MCF 10A (cell line): ENCODE results near the gene AP1G2. TPM values are rescaled to one million over a fixed set of nuclear protein-coding genes. Genes with fewer than 3 reads are reported as not detected.

Experiments used
- BruUV-seq: library from RNA; stranded (reverse); fragments of 400-500 nt; replicated peaks from 2 replicates; lab custom pipeline; 2021; lab: Mats Ljungman, UMichigan
- CTCF ChIA-PET: fragments of 300-600 bp; sonication (Branson Sonifier 250); formaldehyde crosslinking; extraction: SDS; loops from one replicate; lab custom pipeline; 2021; ENCODE audit warnings: antibody characterized with exemption, inconsistent platforms; lab: Yijun Ruan, JAX
- POLR2A ChIA-PET: fragments of 300-600, 350-650 bp; sonication (Branson Sonifier 250); formaldehyde crosslinking; extraction: SDS; loops from one replicate; lab custom pipeline; 2020; ENCODE audit warnings: antibody characterized with exemption, inconsistent platforms; lab: Yijun Ruan, JAX
- DNase-seq: peaks from one replicate; pipeline ENCODE4 v3.0.0-alpha.2; 2018; ENCODE audit not compliant: unreplicated experiment
- H3K27ac Mint-ChIP-seq: one replicate; pipeline ENCODE4 v1.8.0; 2022; ENCODE audit warnings: mild to moderate bottlenecking, low read depth, mixed read lengths; ENCODE audit not compliant: unreplicated experiment
- H3K27me3 Mint-ChIP-seq: one replicate; pipeline ENCODE4 v1.8.0; 2022; ENCODE audit warnings: mixed read lengths; ENCODE audit not compliant: insufficient read depth, unreplicated experiment
- H3K36me3 Mint-ChIP-seq: one replicate; pipeline ENCODE4 v1.8.0; 2022; ENCODE audit warnings: mild to moderate bottlenecking, moderate library complexity, mixed read lengths; ENCODE audit not compliant: insufficient read depth, unreplicated experiment
- H3K4me1 Mint-ChIP-seq: one replicate; pipeline ENCODE4 v1.8.0; 2022; ENCODE audit warnings: mixed read lengths; ENCODE audit not compliant: insufficient read depth, unreplicated experiment
- H3K4me3 Mint-ChIP-seq: one replicate; pipeline ENCODE4 v1.8.0; 2022; ENCODE audit warnings: mild to moderate bottlenecking, moderate library complexity, mixed read lengths; ENCODE audit not compliant: unreplicated experiment
- H3K9me3 Mint-ChIP-seq: one replicate; pipeline ENCODE4 v1.8.0; 2022; ENCODE audit warnings: mixed read lengths; ENCODE audit not compliant: unreplicated experiment
- intact Hi-C: fragments of 100-400 bp; cut with micrococcal nuclease; formaldehyde crosslinking; loops from 2 replicates; pipeline ENCODE4 v1.14.1; 2022
- total RNA-seq: library from RNA; stranded (reverse); gene quantifications from 2 replicates; pipeline ENCODE4 v1.2.3, GENCODE V29; 2022
- TF ChIP-seq, protein P1 (sequence below): fragments of 200-600 bp; IDR thresholded peaks from one replicate; pipeline ENCODE4 v1.8.0; 2022; ENCODE audit warnings: antibody characterized with exemption, mild to moderate bottlenecking; ENCODE audit not compliant: unreplicated experiment

Gene AP1G2
- total RNA-seq, 1 experiment from 2014 or later: 89.2 TPM

GRCh38 chr14:23524954-23525353, 42.6 kb downstream of the AP1G2 start:
- peaks cover 14% of the 10 kb centered on the region for H3K36me3 Mint-ChIP-seq
- CTCF ChIA-PET: interaction anchor here (0.6 to 1.2 kb wide), 2 partner anchors 15 to 1150 kb away, joined by 4 to 5 read pairs; no protein-coding TSS in a partner anchor
- BruUV-seq: no TSS peak
- no peaks in the 10 kb centered on the region for H3K4me1 Mint-ChIP-seq
- DNase-seq: no peak
- no peaks in the 10 kb centered on the region for H3K27me3 Mint-ChIP-seq
- TF ChIP-seq, protein P1, sequence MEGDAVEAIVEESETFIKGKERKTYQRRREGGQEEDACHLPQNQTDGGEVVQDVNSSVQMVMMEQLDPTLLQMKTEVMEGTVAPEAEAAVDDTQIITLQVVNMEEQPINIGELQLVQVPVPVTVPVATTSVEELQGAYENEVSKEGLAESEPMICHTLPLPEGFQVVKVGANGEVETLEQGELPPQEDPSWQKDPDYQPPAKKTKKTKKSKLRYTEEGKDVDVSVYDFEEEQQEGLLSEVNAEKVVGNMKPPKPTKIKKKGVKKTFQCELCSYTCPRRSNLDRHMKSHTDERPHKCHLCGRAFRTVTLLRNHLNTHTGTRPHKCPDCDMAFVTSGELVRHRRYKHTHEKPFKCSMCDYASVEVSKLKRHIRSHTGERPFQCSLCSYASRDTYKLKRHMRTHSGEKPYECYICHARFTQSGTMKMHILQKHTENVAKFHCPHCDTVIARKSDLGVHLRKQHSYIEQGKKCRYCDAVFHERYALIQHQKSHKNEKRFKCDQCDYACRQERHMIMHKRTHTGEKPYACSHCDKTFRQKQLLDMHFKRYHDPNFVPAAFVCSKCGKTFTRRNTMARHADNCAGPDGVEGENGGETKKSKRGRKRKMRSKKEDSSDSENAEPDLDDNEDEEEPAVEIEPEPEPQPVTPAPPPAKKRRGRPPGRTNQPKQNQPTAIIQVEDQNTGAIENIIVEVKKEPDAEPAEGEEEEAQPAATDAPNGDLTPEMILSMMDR: no peak
- no peak overlapping the region for H3K27ac Mint-ChIP-seq
- intact Hi-C loops: no loop called here
- no peaks in the 10 kb centered on the region for H3K9me3 Mint-ChIP-seq
- H3K4me3 Mint-ChIP-seq: no peak overlapping the region
- POLR2A ChIA-PET: no interaction called here

DNA sequence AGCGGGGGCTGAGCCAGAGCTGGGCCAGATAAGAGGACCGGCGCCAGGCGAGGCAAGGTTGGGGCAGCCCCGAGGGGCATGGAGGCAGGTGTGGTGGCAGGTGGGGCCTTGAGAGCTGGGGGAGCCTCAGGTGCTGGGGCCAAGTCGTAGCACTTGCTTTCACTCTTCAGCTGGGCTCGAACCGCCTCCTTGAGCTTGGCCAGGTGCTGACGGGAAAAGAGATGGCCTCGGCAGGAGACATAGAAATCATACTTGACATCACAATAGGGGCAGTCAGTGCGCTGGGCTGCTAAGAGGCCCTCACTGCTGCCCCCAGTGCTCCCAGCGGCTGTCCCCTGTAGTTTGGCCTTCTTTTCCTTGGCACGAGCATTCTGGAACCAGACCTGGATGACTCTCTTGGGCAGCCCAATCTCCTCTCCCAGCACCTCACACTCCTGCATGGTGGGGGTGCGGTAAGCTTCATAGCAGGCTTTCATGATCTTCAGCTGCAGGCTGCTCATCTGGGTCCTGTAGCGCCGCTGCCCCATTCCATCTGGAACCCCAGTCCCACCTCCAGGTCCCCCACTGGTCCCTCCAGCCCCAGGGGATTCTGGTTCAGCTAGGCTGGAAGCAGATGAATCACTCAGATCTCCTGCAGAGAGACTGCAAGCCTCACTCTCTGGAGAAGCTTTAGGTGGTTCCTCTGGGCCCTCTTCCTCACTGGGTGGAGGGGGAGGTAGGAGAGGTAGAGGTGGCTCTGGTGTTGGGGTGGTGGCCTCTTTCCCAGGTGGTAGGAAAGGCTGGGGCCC, 44.2 kb downstream of the AP1G2 start:
- Mint-ChIP-seq H3K4me1 (no peaks in the 10 kb centered on the region), H3K27me3 (no peaks in the 10 kb centered on the region), H3K27ac (no peak overlapping the region), H3K36me3 (peaks cover 14% of the 10 kb centered on the region), H3K4me3 (no peak overlapping the region), H3K9me3 (no peaks in the 10 kb centered on the region)
- ChIA-PET CTCF (interaction anchor here (0.7 to 1.0 kb wide), 2 partner anchors 28 to 45 kb away, joined by 3 to 6 read pairs; no protein-coding TSS in a partner anchor), POLR2A (interaction anchor here (0.6 kb wide), 3 partner anchors 43 to 1306 kb away, joined by 3 read pairs; no protein-coding TSS in a partner anchor)
- TF ChIP-seq, protein P1: no peak
- BruUV-seq: no TSS peak
- no peak for DNase-seq
- intact Hi-C loops: no loop called here

DNA sequence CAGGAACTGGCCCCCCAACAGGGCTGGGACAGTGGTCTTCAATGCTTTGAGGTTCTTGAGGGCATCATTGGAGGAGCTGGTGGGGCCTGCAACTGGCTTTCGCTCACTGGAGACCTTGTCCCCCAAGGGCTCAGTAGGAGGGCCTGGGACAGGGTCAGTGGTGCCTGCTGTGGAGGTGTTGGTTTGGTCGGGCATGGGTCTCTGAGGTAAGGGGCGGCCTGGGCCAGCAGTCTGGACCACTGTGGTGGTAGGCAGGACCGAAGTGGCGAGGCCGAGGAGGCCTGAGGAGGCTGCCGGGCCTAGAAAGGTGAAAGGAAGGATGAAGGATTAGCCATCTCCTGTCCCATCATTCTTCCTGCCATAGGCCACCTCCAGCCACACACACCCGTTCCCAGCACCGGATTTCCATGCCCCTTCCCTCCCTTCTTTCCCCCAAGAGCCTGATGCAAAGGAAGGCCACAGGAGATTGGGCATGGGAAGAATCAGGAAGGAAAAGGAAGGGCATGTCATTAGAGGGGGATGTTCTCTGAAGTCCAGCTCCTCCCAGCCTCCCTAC, 44.9 kb downstream of the AP1G2 start:
- Mint-ChIP-seq H3K4me3 (no peak overlapping the region), H3K4me1 (no peaks in the 10 kb centered on the region), H3K27me3 (no peaks in the 10 kb centered on the region), H3K36me3 (peaks cover 14% of the 10 kb centered on the region), H3K27ac (no peak overlapping the region), H3K9me3 (no peaks in the 10 kb centered on the region)
- no peak for DNase-seq
- intact Hi-C loops: no loop called here
- no TSS peak for BruUV-seq
- ChIA-PET POLR2A (interaction anchor here (0.6 kb wide), 1 partner anchor 1305 kb away, joined by 3 read pairs; no protein-coding TSS in a partner anchor), CTCF (interaction anchor here (0.6 to 1.2 kb wide), 3 partner anchors 27 to 37 kb away, joined by 3 to 4 read pairs (median 3); no protein-coding TSS in a partner anchor)
- TF ChIP-seq, protein P1: no peak
